Stimulated activated CD4-positive, alpha-beta T cell treated with anti-CD3 and anti-CD28 coated beads, Interleukin-2, amount 100 ng/mL, for 48 hours (primary cell): ENCODE measurements around the gene FBXO24.
A peak's percentile ranks its signal among the peaks of the same experiment; 100 is the strongest.

Experiments
- DNase-seq, 2 donors: peaks; one replicate each; pipeline ENCODE4 v3.0.0-alpha.2; 2020

The FBXO24 gene

DNA sequence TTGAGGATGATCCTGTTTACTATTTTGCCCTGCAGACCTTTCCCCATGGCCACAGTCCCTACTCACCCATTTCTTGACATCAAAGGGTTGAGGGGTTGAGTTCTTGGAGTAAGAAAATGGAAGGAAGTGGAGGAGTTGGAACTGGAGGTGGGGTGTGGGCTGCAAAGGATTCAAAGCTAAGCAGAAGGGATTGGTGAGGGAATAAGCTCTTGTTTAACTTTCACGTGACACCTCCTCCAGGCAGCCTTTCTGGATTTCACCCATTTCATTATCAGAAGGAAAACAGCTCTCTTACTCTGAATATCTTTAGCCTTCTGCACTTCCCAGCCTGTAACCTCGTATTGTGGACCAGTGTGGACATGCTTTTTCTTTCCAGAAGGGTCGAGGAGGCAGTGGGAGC is 39.9 kb downstream of the FBXO24 start:
- no peak for DNase-seq

- peak; percentile 82 to 85 for DNase-seq
These were observed 40.6 kb downstream of the FBXO24 start for GRCh38 chr7:100626530-100627237.

GRCh38 chr7:100627238-100627549 is 41.1 kb downstream of the FBXO24 start:
- no peak for DNase-seq

DNA sequence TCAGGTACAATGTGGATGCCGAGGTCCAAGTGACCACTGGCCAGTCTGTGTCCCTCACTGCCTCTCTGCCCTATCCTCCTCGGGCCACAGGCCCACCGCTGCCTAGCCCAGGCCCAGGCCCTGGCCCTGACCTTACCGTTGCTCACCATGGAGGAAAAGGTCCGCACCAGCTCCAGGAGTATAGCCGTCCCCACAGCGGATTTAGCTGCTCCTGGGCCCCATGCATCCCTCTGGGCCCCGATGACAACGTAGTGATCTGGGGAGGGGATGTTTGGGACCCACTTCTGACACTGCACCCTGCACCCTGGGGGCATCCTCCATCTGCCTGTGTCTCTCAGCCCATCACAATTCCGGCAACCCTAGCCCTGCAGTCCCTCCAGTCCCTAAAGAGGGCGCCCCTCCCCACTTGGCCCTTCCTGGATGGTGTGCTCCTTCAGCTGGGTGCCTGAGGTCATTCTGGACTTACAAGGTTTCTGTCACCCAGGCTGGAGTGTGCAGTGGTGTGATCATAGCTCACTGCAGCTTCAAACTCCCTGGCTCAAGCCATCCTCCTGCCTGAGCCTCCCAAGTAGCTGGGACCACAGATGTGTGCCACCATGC is 43.1 kb downstream of the FBXO24 start:
- DNase-seq, result no peak

DNA sequence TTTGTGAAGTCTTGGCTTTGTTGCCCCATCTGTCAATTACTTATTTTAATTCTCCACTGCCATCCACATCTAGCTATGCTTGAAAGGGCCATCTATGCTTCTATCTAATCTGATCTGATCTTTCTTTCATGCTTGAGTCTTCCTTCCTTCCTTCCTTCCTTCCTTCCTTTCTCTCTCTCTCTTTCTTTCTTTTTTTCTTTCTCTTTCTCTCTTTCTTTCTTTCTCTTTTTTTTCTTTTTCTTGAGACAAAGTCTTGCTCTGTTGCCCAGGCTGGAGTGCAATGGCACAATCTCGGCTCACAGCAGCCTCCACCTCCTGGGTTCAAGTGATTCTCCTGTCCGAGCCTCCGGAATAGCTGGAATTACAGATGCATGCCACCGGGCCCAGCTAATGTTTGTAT is 43.9 kb downstream of the FBXO24 start:
- no peak for DNase-seq

DNA sequence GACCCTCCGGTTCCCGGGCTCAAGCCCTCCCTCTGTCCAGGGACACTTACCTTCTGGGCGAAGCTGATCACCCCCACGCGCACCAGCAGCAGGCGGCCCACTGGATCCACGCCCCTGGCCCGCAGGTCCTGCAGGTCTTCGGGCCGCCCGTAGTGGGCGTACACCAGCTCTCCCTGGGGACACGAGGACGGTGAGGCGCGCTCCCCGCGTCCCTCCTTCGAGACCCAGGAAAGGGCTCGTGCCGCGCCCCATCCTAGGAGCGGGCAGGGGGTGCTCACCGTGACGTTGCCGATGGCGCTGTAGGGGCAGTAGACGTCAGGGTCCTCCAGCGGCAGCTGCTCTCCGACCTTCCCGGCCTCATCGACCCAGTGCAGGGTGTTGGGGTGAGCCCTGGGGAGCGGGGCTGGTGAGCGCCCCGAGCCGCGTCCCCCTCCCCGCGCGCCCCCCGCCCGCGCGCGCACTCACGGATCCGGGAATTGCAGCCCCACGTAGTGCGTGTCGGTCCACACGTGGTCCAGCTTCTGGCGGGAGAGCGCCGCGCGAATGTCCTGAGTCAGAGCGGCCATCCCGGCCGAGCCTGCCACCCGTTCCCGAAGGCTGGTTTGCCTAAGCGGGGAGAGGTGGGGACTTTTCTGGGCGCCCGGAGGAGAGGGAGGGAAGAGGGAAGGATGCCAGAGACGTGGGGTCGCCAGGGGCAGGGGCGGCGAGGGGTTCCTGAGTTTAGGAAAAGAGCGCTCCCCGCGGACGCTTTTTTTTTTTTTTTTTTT is 47.0 kb downstream of the FBXO24 start:
- peak; percentile 52 to 61 for DNase-seq

- DNase-seq, result no peak
These were observed 53.9 kb downstream of the FBXO24 start for GRCh38 chr7:100639995-100640516.

DNA sequence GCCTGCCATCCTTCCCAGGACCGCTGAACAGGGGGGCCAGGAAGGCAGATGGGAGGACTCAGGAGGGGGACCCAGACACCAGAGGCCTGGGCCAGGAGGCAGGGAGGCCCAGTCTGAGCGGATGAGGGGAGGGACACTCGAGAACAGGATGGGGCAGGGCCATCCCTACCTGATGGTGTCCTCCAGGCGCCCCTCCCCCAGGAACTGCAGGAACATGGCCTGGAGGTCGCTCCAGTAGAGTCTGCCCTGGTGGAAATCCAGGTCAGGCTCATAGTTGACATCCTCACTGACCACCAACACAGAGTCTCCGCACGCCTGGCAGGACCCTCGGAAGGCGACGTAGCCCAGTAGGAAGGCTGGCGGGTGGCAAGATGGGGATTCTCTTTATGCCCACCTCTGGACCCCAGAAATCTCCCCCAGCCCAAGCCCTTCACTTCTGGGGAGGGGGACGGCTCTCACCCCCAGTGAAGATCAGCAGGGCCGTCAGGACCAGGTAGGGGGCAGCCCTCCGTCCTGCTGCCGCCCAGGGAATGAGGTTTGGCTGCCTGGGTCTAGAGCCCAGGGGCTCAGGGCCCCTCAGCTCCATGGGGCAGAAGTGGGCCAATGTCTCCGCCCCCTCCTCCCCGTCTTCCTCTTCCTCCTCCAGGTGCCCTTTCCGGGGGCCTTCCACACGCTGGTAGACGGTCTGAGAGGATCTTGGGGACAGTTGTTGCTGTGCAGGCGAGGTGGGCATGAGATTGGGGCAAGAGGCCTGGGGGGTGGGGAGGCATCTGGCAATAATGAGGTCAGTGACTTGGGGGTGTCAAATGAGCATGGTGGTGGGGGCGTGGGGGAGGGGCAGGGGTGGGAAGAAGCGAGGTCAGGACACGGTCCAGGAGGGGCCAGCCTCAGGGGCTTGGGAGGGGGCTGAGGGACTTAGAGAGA is 54.7 kb downstream of the FBXO24 start:
- DNase-seq, result no peak

- no peak for DNase-seq
These were observed 55.3 kb downstream of the FBXO24 start, which contains the start of gene TFR2 for GRCh38 chr7:100641463-100641859. Gene TFR2 (minus strand): TSS chr7:100641552. CDS start chr7:100641509, 43 bp downstream.

DNA sequence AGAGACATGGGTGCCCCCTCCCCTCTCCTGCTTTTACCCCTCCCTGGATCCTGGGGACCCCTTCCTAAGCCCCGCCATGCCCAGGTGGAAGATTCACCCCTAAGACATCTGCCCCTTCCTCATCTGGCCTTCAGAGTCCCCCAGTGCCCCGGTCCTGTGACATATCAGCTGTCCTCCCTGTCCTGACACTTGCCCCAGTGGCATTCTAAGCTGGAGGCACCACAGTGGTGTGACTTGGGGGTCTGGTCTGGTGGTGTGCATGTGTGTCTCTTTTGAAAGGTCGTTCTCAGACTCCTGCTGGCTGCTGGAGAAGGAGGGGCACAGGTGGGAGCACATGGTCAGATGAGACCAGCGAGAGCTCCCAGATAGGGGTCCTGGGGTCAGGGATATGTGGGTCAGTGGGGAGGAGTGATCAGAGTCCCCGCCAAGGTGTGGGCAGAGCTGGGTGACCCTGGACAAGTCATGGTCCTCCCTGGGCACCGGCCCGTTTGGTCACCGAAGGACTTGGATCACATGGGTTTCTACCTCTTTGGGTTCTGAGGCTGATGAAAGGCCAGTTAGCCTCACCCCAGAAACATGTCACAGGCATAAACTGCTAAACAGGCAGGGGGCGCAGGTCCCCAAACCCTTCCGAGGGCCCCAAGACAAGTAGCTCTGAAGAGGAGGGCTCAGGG is 55.9 kb downstream of the FBXO24 start:
- DNase-seq, result no peak

- no peak for DNase-seq
These were observed 56.4 kb downstream of the FBXO24 start for GRCh38 chr7:100642534-100642907.

DNA sequence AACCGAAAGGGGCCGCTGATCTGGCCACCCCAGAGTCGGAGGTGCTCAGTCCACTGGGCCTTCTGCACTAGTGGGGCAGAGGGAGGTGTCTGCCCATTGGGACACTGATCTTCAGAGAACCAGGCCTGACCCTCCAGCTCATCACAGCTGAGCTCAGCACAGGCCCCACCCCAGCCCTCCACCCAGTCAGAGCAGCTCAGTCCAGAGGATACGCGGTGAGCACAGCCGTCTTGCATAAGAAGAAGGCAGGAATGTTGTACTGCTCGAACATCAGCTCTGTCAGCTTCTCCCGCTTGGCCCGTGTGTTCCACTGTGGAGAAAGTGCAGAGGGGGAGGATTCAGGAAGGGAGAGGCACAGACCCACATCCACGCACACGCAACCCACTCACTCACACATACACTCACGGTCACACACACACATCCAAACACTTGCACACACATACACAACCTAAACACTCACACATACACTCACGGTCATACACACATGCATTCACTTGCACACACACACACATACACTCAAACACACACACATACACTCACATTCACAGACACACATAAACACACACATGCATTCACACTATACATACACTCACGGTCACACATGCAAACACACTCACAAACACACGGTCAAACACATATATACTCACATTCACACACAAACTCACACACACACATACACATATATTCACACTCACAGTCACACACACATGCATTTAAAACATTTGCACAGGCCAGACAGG is 63.9 kb downstream of the FBXO24 start:
- no peak for DNase-seq
